IMR-90 (cell line): Measurements from ENCODE around the gene GABRB2. TPM values are rescaled to one million over a fixed set of nuclear protein-coding genes. Genes with fewer than 3 reads are reported as not detected.

Experiments
- ATAC-seq: fragments of 200-7000 bp; cut with Tn5 transposase; 2 replicates; pipeline ENCODE4 v1.9.1; 2020; ENCODE audit warnings: low read depth, mild to moderate bottlenecking, moderate library complexity
- BruUV-seq: library from RNA; stranded (reverse); fragments of 400-500 nt; replicated peaks from 2 replicates; lab custom pipeline; 2021; lab: Mats Ljungman, UMichigan
- CTCF ChIA-PET: fragments of 300-600 bp; formaldehyde crosslinking; extraction: SDS; loops from one replicate; lab custom pipeline; 2021; ENCODE audit warnings: antibody characterized with exemption; lab: Yijun Ruan, JAX
- POLR2A ChIA-PET: fragments of 300-600 bp; sonication (Branson Sonifier 250); formaldehyde crosslinking; loops from one replicate; lab custom pipeline; 2022; ENCODE audit warnings: antibody characterized with exemption; ENCODE audit not compliant: unreplicated experiment; lab: Charles Lee
- DNase-seq: peaks from one replicate; pipeline ENCODE4 v3.0.0; 2013
- H2AFZ ChIP-seq: replicated peaks from 2 replicates; pipeline ENCODE3; 2013; ENCODE audit warnings: low read length, mild to moderate bottlenecking; ENCODE audit not compliant: poor library complexity
- H2AK5ac ChIP-seq: 2 replicates; pipeline ENCODE4 v1.6.1; 2013; ENCODE audit warnings: low read depth, low read length, inconsistent platforms
- H2AK9ac ChIP-seq: replicated peaks from 2 replicates; pipeline ENCODE3; 2013; ENCODE audit warnings: mild to moderate bottlenecking, low read depth, low read length, moderate library complexity; ENCODE audit not compliant: poor library complexity
- H2BK120ac ChIP-seq: 2 replicates; pipeline ENCODE4 v1.6.1; 2013; ENCODE audit warnings: low read depth, low read length, inconsistent platforms
- H2BK15ac ChIP-seq: 3 replicates; pipeline ENCODE4 v1.6.1; 2013; ENCODE audit warnings: low read depth, low read length, inconsistent platforms
- H2BK20ac ChIP-seq: 2 replicates; pipeline ENCODE4 v1.6.1; 2013; ENCODE audit warnings: low read depth, mild to moderate bottlenecking, inconsistent platforms, low read length, moderate library complexity
- H2BK5ac ChIP-seq: 2 replicates; pipeline ENCODE4 v1.6.1; 2013; ENCODE audit warnings: mild to moderate bottlenecking, low read depth, low read length, inconsistent platforms; ENCODE audit not compliant: poor library complexity, severe bottlenecking
- H3K14ac ChIP-seq: replicated peaks from 2 replicates; pipeline ENCODE4 v1.6.1; 2013; ENCODE audit warnings: low read depth, low read length, inconsistent platforms
- H3K18ac ChIP-seq: 2 replicates; pipeline ENCODE4 v1.6.1; 2013; ENCODE audit warnings: low read depth, low read length, control low read depth
- H3K23ac ChIP-seq: 2 replicates; pipeline ENCODE4 v1.6.1; 2013; ENCODE audit warnings: low read depth, low read length, inconsistent platforms
- H3K27ac ChIP-seq: 2 replicates; pipeline ENCODE4 v1.5.1; 2013; ENCODE audit warnings: mild to moderate bottlenecking, control low read depth, low read length; ENCODE audit not compliant: insufficient read depth
- H3K27me3 ChIP-seq: 2 replicates; pipeline ENCODE4 v1.6.1; 2013; ENCODE audit warnings: low read length; ENCODE audit not compliant: control insufficient read depth, insufficient read depth
- H3K36me3 ChIP-seq: 2 replicates; pipeline ENCODE4 v1.6.1; 2013; ENCODE audit warnings: low read length, mixed read lengths; ENCODE audit not compliant: control insufficient read depth, insufficient read depth
- H3K4ac ChIP-seq: 2 replicates; pipeline ENCODE4 v1.6.1; 2013; ENCODE audit warnings: low read depth, low read length, inconsistent platforms
- H3K4me1 ChIP-seq: 2 replicates; pipeline ENCODE4 v1.6.1; 2013; ENCODE audit warnings: low read length, mixed read lengths; ENCODE audit not compliant: control insufficient read depth, insufficient read depth
- H3K4me2 ChIP-seq: 2 replicates; pipeline ENCODE4 v1.6.1; 2013; ENCODE audit warnings: low read depth, mild to moderate bottlenecking, control low read depth, low read length, moderate library complexity
- H3K4me3 ChIP-seq: 2 replicates; pipeline ENCODE4 v1.5.1; 2013; ENCODE audit warnings: low read depth, mild to moderate bottlenecking, control low read depth, low read length, moderate library complexity; ENCODE audit not compliant: insufficient read depth
- H3K56ac ChIP-seq: 2 replicates; pipeline ENCODE4 v1.6.1; 2013; ENCODE audit warnings: low read length, inconsistent platforms; ENCODE audit not compliant: insufficient read depth; ENCODE audit errors: extremely low read depth
- H3K79me1 ChIP-seq, 2 experiments: 2 replicates each; pipeline ENCODE4 v1.6.1; 2013; ENCODE audit warnings: low read length in 2 of 2, inconsistent platforms in 1 of 2, low read depth in 1 of 2
- H3K9ac ChIP-seq: 2 replicates; pipeline ENCODE4 v1.6.1; 2013; ENCODE audit warnings: low read depth, low read length, control low read depth
- H3K9me1 ChIP-seq: 2 replicates; pipeline ENCODE4 v1.6.1; 2013; ENCODE audit warnings: low read length, inconsistent platforms; ENCODE audit not compliant: insufficient read depth
- H3K9me3 ChIP-seq: 2 replicates; pipeline ENCODE4 v1.6.1; 2013; ENCODE audit warnings: low read length; ENCODE audit not compliant: control insufficient read depth, insufficient read depth
- H4K20me1 ChIP-seq: 2 replicates; pipeline ENCODE4 v1.6.1; 2013; ENCODE audit warnings: low read length, inconsistent platforms; ENCODE audit not compliant: insufficient read depth
- H4K5ac ChIP-seq: 2 replicates; pipeline ENCODE4 v1.6.1; 2013; ENCODE audit warnings: mild to moderate bottlenecking, low read depth, low read length, control low read depth
- H4K8ac ChIP-seq, 2 experiments: 2 replicates each; pipeline ENCODE4 v1.6.1; 2013; ENCODE audit warnings: low read depth in 2 of 2, low read length in 2 of 2, control low read depth in 1 of 2, inconsistent platforms in 1 of 2
- H4K91ac ChIP-seq: 2 replicates; pipeline ENCODE4 v1.6.1; 2013; ENCODE audit warnings: low read depth, low read length, inconsistent platforms; ENCODE audit not compliant: insufficient read depth
- MAFK ChIP-seq: IDR thresholded peaks from 2 replicates; pipeline ENCODE4 v1.6.1; 2012; ENCODE audit warnings: low read depth, low read length, improper control_type of control experiment
- WGBS, 2 experiments: methylation state at CpG; one replicate each; pipeline versions ENCODE4 v1.1.5 to v1.1.7; 2013; ENCODE audit warnings: missing lambda C conversion rate in 2 of 2; ENCODE audit not compliant: insufficient read length in 1 of 2; ENCODE audit errors: extremely low coverage in 2 of 2; 5-methylcytosine and 5-hydroxymethylcytosine counted together
- dilution Hi-C: fragments of 300-500 bp; cut with HindIII; formaldehyde crosslinking; loops from one replicate; pipeline ENCODE4 v1.14.3; 2018; ENCODE audit warnings: low sequenced_read_pairs; ENCODE audit not compliant: unreplicated experiment
- in situ Hi-C: fragments of 300-500 bp; cut with MboI; formaldehyde crosslinking; loops from 3 replicates; pipeline ENCODE4 v1.14.3; 2019; ENCODE audit warnings: low sequenced_read_pairs, inconsistent platforms, mixed read lengths
- intact Hi-C: fragments of 100-400 bp; cut with micrococcal nuclease; formaldehyde crosslinking; loops from 2 replicates; pipeline ENCODE4 v1.10.0; 2022
- polyA plus RNA-seq, 3 experiments: library from polyadenylated mRNA; depleted of rRNA; stranded (reverse); fragments of >200 nt; gene quantifications; 2 replicates each; pipeline ENCODE4 v1.2.3, GENCODE V29; 2012; ENCODE audit warnings: low replicate concordance in 1 of 3
- total RNA-seq: library from RNA; depleted of rRNA; stranded (reverse); fragments of >200 nt; gene quantifications from 2 replicates; pipeline ENCODE4 v1.2.3, GENCODE V29; 2012
- TF ChIP-seq, protein P1 (sequence below): conservative IDR thresholded peaks from 2 replicates; pipeline ENCODE4 v1.5.1; 2012; ENCODE audit warnings: mild to moderate bottlenecking, low read depth, low read length, improper control_type of control experiment

GABRB2 gene
- total and polyA plus RNA-seq, 2 of the 4 experiments (the other 2 are of a cell fraction): not detected

DNA sequence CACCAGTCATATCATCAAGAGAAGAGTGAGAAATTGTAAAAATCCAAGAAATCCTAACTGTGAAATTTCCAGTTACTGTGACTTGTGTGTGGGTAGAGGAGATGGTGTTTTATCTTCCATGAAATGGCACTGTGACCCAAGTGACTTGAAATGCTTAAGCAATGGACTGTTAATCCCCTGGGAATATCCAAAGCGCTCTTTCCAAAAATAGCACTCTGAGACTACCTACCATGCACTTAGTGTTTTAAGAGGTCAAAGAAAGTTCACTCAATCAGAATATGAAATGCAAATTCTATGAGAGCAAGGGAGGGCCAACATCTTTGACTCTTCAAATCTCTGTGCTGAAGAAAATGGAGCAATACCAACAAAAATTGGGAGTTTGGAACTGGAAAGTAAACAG, 244.0 kb downstream of the GABRB2 start:
- H3K9me3 ChIP-seq: peaks cover 10% of the 10 kb centered on the region
- H3K23ac ChIP-seq: no peak overlapping the region
- no peak overlapping the region for H3K14ac ChIP-seq
- no peak overlapping the region for H3K56ac ChIP-seq
- no peaks in the 10 kb centered on the region for H3K27me3 ChIP-seq
- DNase-seq (no peak), ATAC-seq (no peak)
- H2AK9ac ChIP-seq: no peak overlapping the region
- no peak overlapping the region for H2BK120ac ChIP-seq
- in situ Hi-C loops (no loop called here), dilution Hi-C loops (no loop called here), intact Hi-C loops (no loop called here)
- H3K4me1 ChIP-seq: no peaks in the 10 kb centered on the region
- no peaks in the 10 kb centered on the region for H3K79me1 ChIP-seq
- BruUV-seq: no TSS peak
- ChIA-PET POLR2A (no interaction called here), CTCF (no interaction called here)
- H4K91ac ChIP-seq: no peak overlapping the region
- no peak overlapping the region for H4K8ac ChIP-seq
- H4K5ac ChIP-seq: no peak overlapping the region
- H4K20me1 ChIP-seq: no peaks in the 10 kb centered on the region
- no peak overlapping the region for H3K4me2 ChIP-seq
- TF ChIP-seq MAFK: no peak
- TF ChIP-seq, protein P1, sequence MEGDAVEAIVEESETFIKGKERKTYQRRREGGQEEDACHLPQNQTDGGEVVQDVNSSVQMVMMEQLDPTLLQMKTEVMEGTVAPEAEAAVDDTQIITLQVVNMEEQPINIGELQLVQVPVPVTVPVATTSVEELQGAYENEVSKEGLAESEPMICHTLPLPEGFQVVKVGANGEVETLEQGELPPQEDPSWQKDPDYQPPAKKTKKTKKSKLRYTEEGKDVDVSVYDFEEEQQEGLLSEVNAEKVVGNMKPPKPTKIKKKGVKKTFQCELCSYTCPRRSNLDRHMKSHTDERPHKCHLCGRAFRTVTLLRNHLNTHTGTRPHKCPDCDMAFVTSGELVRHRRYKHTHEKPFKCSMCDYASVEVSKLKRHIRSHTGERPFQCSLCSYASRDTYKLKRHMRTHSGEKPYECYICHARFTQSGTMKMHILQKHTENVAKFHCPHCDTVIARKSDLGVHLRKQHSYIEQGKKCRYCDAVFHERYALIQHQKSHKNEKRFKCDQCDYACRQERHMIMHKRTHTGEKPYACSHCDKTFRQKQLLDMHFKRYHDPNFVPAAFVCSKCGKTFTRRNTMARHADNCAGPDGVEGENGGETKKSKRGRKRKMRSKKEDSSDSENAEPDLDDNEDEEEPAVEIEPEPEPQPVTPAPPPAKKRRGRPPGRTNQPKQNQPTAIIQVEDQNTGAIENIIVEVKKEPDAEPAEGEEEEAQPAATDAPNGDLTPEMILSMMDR: no peak
- no peak overlapping the region for H3K4me3 ChIP-seq
- H2AFZ ChIP-seq: no peak overlapping the region
- WGBS, 2 experiments: no CpG with 5 or more reads among the region's 1 CpG
- H3K4ac ChIP-seq: no peak overlapping the region
- no peak overlapping the region for H2BK20ac ChIP-seq
- no peak overlapping the region for H2AK5ac ChIP-seq
- no peak overlapping the region for H2BK5ac ChIP-seq
- H3K27ac ChIP-seq: no peak overlapping the region
- no peaks in the 10 kb centered on the region for H3K9me1 ChIP-seq
- H3K9ac ChIP-seq: no peak overlapping the region
- H3K36me3 ChIP-seq: no peaks in the 10 kb centered on the region
- no peak overlapping the region for H2BK15ac ChIP-seq
- no peak overlapping the region for H3K18ac ChIP-seq
